Measurements from ENCODE around the gene EOLA2. TPM values are rescaled to one million over a fixed set of nuclear protein-coding genes. Genes with fewer than 3 reads are reported as not detected.
"Not testable (repeated sequence)": the region's sequence is repeated elsewhere in the genome, so short reads cannot be mapped to it uniquely, and the experiment has no call there.

EOLA2 gene
- total RNA-seq, 1 experiment from 2014 or later: 19.2 TPM

DNA sequence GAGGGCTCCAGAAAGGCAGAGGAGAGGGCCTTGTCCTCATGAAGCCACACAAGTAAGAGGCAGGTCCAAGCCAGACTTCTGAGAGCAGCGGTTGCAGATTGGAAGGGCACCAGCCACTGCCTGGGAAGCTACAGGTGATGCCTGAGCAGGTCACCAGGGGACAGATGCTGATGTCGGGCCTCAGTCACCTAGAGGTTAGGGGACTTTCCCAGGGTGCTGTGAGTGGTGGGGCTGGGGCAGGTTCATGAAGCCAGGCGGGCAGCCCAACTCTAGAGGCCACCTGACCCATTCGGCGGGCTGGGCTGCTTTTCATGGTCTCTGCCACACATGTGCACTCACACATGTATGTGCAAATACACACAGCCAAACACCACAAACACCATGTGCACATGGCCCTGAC lies 5.3 kb downstream of the EOLA2 start:
- not testable (repeated sequence) for DNase-seq (ENCODE audit: low read depth)

DNA sequence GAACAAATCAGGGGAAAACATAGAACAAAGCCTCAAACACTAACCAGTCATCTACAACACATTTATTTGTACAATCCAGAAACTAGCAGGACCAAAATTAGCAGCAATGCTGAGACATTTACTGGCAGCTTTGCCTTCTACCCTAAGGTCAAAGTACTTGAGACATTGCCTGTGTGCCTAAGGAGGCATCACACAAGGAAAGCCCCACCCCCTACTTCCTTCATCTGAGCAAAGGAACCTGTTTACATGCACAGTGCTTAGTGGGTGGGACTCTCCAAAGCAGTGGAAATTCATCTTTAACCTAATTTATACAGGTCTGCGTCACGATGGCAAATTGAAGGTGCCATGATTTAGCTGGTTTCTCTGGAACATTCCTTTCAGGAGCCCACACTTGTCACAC lies 6.1 kb downstream of the EOLA2 start:
- not testable (repeated sequence) for DNase-seq (ENCODE audit: low read depth)

GRCh38 chrX:149931355-149931754 lies 6.9 kb downstream of the EOLA2 start:
- not testable (repeated sequence) for DNase-seq (ENCODE audit: low read depth)

GRCh38 chrX:149929400-149929799 lies 8.9 kb downstream of the EOLA2 start, which contains the start of gene HSFX4:
TSS of gene HSFX4 (plus strand) at chrX:149929573. CDS start at chrX:149929645, 72 bp downstream.
- not testable (repeated sequence) for DNase-seq (ENCODE audit: low read depth)

GRCh38 chrX:149928635-149929034 lies 9.7 kb downstream of the EOLA2 start:
- not testable (repeated sequence) for DNase-seq (ENCODE audit: low read depth)

GRCh38 chrX:149927964-149928258 lies 10.4 kb downstream of the EOLA2 start:
- DNase-seq (ENCODE audit: low read depth): not testable (repeated sequence)

DNA sequence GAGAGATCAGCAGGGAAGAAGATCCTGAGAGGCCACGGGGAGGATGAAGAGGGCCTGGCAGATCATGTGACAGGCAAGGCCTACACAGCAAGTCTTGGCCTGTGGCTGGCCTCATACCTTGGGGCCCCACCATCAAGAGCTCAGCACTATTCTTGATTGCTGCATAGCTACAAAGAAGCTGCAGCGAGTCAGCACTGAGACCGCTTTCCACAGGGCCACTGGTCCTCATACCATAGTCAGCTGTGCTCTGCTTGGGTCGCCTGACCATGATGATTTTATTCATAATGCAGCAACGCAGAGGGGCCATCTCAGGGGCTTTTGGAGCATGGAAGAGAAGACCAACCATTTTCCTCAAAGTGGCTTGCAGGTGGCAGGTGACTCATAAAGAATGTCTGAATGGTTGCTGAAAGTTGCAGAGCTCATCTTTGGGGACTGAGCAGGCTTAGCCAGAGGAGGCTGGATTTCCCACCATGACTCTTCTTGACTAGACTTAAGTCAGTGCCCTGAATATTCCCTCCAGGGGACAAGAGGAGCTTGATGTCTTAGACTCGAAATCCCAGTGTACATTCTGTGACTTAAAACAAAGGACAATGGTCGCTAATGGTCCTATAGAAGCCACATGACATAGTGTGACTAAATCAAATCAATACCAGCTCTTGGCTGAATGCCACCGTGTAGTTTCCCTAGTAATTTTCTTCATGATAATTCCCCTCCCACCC lies 10.9 kb downstream of the EOLA2 start:
- DNase-seq (ENCODE audit: low read depth): not testable (repeated sequence)

DNA sequence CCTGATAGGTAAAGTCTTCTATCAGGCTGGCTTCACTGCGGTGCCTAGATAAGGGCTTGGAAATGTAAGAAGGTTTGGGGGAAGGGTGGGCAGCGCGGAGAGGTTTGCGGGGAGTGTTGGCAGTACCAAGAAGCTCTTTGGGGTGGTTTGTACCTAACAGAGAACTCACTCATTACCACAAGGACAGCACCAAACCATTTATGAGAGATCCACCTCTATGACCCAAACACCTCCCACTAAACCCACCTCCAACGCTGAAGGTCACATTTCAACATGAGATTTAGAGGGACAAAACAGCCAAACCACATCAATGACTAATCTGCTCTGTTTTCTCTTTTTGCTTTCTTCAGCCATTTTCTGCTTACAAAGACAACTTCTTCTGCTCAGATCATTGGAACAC lies 13.9 kb downstream of the EOLA2 start:
- DNase-seq (ENCODE audit: low read depth): not testable (repeated sequence)

DNA sequence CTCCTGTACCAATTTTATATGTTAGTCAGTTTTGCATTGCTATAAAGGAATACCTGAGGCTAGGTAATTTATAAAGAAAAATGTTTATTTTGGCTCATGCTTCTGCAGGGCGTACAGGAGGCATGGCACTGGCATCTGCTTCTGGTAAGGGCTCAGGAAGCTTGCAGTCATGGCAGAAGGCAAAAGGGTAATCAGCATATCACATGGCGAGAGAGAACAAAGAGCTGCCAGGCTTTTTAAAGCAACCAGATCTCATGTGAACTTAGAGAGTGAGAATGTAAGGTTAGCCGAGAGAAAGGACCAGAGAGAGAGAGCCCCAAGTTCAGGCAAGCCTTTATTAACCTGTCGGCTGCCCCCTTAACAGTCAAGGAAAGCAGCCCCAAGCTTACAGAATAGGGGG lies 14.5 kb downstream of the EOLA2 start:
- DNase-seq (ENCODE audit: low read depth): not testable (repeated sequence)

- DNase-seq (ENCODE audit: low read depth): no peak
These were observed 21.4 kb downstream of the EOLA2 start for GRCh38 chrX:149916745-149917392.

DNA sequence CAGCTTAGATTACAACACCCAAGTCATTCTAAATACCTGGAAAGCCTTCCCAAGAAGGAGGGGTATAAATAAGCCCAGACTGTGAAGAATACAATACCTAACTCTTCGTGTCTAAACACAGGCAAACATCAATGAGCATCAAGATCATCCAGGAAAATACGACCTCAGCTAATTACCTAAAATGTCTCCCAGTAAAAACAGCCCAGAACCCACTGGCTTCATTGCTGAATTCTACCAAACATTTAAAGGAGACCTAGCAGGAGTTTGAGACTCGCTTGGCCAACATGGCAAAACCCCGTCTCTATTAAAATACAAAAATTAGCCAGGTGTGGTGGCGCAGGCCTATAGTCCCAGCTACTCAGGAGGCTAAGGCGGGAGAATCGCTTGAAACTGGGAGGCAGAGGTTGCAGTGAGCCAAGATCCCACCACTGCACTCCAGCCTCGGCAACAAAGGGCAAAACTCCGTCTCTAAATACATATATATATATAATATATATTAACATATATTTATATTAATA lies 28.1 kb downstream of the EOLA2 start:
- DNase-seq (ENCODE audit: low read depth): no peak

DNA sequence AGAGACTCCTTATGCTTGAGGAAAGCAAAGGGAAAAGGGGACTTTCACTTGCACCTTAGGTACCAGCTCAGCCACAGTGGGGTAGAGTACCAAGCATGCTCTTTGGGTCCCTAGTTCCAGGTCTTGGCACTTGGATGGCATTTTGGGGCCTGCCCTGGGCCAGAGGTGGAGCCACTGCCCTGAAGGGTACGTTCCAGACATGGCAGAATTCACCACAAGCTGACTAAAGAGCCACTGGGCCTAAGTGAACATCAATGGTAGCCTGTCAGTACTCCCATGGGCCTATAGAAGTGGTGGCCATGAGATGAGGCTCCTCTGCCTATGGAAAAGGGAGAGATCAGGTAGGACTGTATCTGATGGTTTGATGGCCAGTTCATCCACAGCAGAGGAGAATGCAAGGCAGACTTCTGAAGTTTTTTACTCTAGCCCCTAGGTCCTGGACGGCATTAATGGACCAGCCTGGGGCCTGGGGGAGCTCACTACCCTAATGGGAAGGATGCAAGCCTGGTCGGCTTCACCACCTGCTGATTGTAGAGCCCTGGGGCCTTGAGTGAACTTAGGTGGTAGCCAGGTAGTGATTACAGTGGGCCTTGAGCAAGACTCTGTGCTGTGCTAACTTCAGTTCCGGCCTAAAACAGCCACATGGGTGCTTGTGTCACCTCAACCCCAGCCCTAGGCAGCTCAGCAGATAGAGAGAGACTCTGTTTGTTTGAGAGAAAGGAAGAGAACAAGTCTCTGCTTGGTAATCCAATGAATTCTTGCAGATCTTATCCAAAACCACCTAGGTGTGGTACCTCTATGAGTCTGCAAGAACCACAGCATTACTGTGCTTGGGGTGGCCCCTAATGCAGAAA lies 28.7 kb downstream of the EOLA2 start:
- DNase-seq (ENCODE audit: low read depth): no peak

DNA sequence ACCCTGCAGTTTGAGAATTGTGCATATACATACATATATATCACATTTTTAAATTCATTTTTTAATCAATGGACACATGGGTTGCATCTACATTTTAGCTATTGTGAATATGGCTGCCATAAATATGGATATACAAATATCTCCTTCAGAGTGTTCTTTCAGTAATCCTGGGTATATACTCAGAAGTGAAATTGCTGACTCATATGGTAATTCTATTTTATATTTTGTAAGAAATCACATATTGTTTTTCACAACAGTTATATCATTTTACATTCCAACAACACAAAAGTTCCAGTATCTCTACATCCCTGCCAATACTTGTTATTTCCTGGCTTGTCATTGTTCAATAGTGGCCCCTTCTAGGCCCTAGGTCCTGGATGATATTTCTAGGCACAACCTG lies 29.6 kb downstream of the EOLA2 start:
- DNase-seq (ENCODE audit: low read depth): no peak

DNA sequence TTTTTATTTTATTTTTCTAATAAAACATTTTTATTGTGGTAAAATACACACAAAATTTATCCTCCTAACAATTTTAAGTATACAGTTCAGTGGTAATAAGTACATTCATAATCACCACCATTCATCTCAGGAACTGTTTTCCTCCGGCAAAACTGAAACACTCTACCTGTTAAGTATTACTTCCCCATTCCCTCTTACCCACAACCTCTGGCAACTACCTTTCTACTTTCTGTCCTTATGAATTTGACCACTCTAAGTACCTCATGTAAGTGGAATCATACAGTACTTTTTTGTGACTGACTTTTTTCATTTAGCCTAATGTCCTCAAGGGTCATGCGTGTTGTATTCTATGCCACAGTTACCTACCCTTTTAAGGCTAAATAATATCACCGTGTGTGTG lies 30.0 kb downstream of the EOLA2 start:
- DNase-seq (ENCODE audit: low read depth): no peak

GRCh38 chrX:149903889-149904748 lies 34.2 kb downstream of the EOLA2 start:
- DNase-seq (ENCODE audit: low read depth): peak; percentile 46

GRCh38 chrX:149898554-149898953 lies 39.7 kb downstream of the EOLA2 start:
- no peak for DNase-seq (ENCODE audit: low read depth)

DNA sequence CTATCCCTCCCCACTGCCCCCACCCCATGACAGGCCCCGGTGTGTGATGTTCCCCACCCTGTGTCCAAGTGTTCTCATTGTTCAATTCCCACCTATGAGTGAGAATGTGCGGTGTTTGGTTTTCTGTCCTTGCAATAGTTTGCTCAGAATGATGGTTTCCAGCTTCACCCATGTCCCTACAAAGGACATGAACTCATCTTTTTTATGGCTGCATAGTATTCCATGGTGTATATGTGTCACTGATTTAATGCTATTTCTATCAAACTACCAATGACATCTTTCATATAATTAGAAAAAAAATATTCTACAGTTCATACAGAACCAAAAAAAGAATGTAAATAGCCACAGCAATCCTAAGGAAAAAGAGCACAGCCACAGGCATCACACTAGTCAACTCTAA lies 47.5 kb downstream of the EOLA2 start:
- not testable (repeated sequence) for DNase-seq (ENCODE audit: low read depth)

All from RPMI7951 (cell line).